GM19438 (cell line): Measurements from ENCODE around the gene HGD.

Experiments used
- ATAC-seq: cut with Tn5 transposase; IDR thresholded peaks from one replicate; pipeline ENCODE4 v1.9.1; 2021; ENCODE audit warnings: low read depth; ENCODE audit not compliant: unreplicated experiment

Gene HGD

GRCh38 chr3:120596853-120597223, 85.2 kb downstream of the HGD start:
- ATAC-seq: no peak

GRCh38 chr3:120596116-120596852, 85.8 kb downstream of the HGD start, which contains the start of gene NDUFB4:
NDUFB4 (plus strand) TSS chr3:120596336; CDS start chr3:120596360, 24 bp downstream.
- ATAC-seq: peak; percentile 93

- no peak for ATAC-seq
Observed at GRCh38 chr3:120595788-120596115, 86.3 kb downstream of the HGD start.

- ATAC-seq: no peak
Observed at GRCh38 chr3:120587332-120587975, 94.6 kb downstream of the HGD start.
